BLaER1 (cell line): Measurements from ENCODE around the gene FGD2.

Source experiments
- H3K27ac ChIP-seq: shearing (Covaris generic); formaldehyde crosslinking; 2 replicates; pipeline ENCODE4 v1.8.1; 2022
- H3K27me3 ChIP-seq: shearing (Covaris generic); formaldehyde crosslinking; 2 replicates; pipeline ENCODE4 v1.8.1; 2022
- H3K36me3 ChIP-seq: shearing (Covaris generic); formaldehyde crosslinking; 2 replicates; pipeline ENCODE4 v1.8.1; 2022
- H3K4me1 ChIP-seq: shearing (Covaris generic); formaldehyde crosslinking; 2 replicates; pipeline ENCODE4 v1.8.1; 2022
- H3K4me2 ChIP-seq: shearing (Covaris generic); formaldehyde crosslinking; 2 replicates; pipeline ENCODE4 v1.8.1; 2022
- H3K4me3 ChIP-seq: shearing (Covaris generic); formaldehyde crosslinking; 2 replicates; pipeline ENCODE4 v1.8.1; 2022
- H3K9ac ChIP-seq: shearing (Covaris generic); formaldehyde crosslinking; 2 replicates; pipeline ENCODE4 v1.8.1; 2022
- H3K9me3 ChIP-seq: shearing (Covaris generic); formaldehyde crosslinking; 2 replicates; pipeline ENCODE4 v1.8.1; 2022
- H4K20me1 ChIP-seq: shearing (Covaris generic); formaldehyde crosslinking; 2 replicates; pipeline ENCODE4 v1.8.1; 2022
- Cebpa-rat ChIP-seq: shearing (Covaris generic); IDR thresholded peaks from 2 replicates; pipeline ENCODE4 v1.8.1; 2022

FGD2 gene

GRCh38 chr6:37048851-37049757, 43.6 kb downstream of the FGD2 start:
- no peaks in the 10 kb centered on the region for H3K36me3 ChIP-seq
- H3K4me2 ChIP-seq, result peak overlapping the region; percentile 94
- peak overlapping the region; percentile 88 for H3K27ac ChIP-seq
- no peaks in the 10 kb centered on the region for H3K27me3 ChIP-seq
- H3K4me1 ChIP-seq, result peaks cover 61% of the 10 kb centered on the region
- no peak for TF ChIP-seq Cebpa-rat
- no peaks in the 10 kb centered on the region for H3K9me3 ChIP-seq
- H4K20me1 ChIP-seq, result no peaks in the 10 kb centered on the region
- H3K9ac ChIP-seq, result peak overlapping the region; percentile 74
- H3K4me3 ChIP-seq, result peak overlapping the region; percentile 52; the same call in 1 of the 2 replicates

- Histone ChIP-seq H3K36me3 (no peaks in the 10 kb centered on the region), H3K27ac (peak overlapping the region; percentile 88), H3K9me3 (no peaks in the 10 kb centered on the region), H3K27me3 (no peaks in the 10 kb centered on the region), H3K4me2 (peak overlapping the region; percentile 94), H3K4me1 (peaks cover 61% of the 10 kb centered on the region), H3K4me3 (peak overlapping the region; percentile 52), H4K20me1 (no peaks in the 10 kb centered on the region), H3K9ac (peak overlapping the region; percentile 74)
- no peak for TF ChIP-seq Cebpa-rat
Measured at GRCh38 chr6:37049758-37050044, 44.2 kb downstream of the FGD2 start.

- peak overlapping the region; percentile 74 for H3K9ac ChIP-seq
Measured at GRCh38 chr6:37050045-37050853, 44.8 kb downstream of the FGD2 start.

GRCh38 chr6:37050854-37051137, 45.3 kb downstream of the FGD2 start:
- peak overlapping the region; percentile 52 for H3K4me3 ChIP-seq
- peak overlapping the region; percentile 94 for H3K4me2 ChIP-seq
- no peak for TF ChIP-seq Cebpa-rat
- H3K36me3 ChIP-seq, result no peaks in the 10 kb centered on the region
- H3K9me3 ChIP-seq, result no peaks in the 10 kb centered on the region
- peak overlapping the region; percentile 88 for H3K27ac ChIP-seq
- peak overlapping the region; percentile 74 for H3K9ac ChIP-seq
- H3K27me3 ChIP-seq, result no peaks in the 10 kb centered on the region
- H4K20me1 ChIP-seq, result no peaks in the 10 kb centered on the region
- H3K4me1 ChIP-seq, result peaks cover 61% of the 10 kb centered on the region

More at GRCh38 chr6:37050045-37050853, 44.8 kb downstream of the FGD2 start:
- Histone ChIP-seq H4K20me1 (no peaks in the 10 kb centered on the region), H3K27ac (peak overlapping the region; percentile 88), H3K27me3 (no peaks in the 10 kb centered on the region), H3K36me3 (no peaks in the 10 kb centered on the region), H3K4me1 (peaks cover 61% of the 10 kb centered on the region), H3K9me3 (no peaks in the 10 kb centered on the region), H3K4me3 (peak overlapping the region; percentile 52), H3K4me2 (peak overlapping the region; percentile 94)
- TF ChIP-seq Cebpa-rat, result no peak

GRCh38 chr6:37051138-37052026, 45.9 kb downstream of the FGD2 start:
- no peaks in the 10 kb centered on the region for H4K20me1 ChIP-seq
- peak overlapping the region; percentile 88 for H3K27ac ChIP-seq
- TF ChIP-seq Cebpa-rat, result no peak
- peaks cover 61% of the 10 kb centered on the region for H3K4me1 ChIP-seq
- H3K9ac ChIP-seq, result peak overlapping the region; percentile 74
- peak overlapping the region; percentile 52 for H3K4me3 ChIP-seq
- peak overlapping the region; percentile 94 for H3K4me2 ChIP-seq
- no peaks in the 10 kb centered on the region for H3K9me3 ChIP-seq
- no peaks in the 10 kb centered on the region for H3K36me3 ChIP-seq
- H3K27me3 ChIP-seq, result no peaks in the 10 kb centered on the region

DNA sequence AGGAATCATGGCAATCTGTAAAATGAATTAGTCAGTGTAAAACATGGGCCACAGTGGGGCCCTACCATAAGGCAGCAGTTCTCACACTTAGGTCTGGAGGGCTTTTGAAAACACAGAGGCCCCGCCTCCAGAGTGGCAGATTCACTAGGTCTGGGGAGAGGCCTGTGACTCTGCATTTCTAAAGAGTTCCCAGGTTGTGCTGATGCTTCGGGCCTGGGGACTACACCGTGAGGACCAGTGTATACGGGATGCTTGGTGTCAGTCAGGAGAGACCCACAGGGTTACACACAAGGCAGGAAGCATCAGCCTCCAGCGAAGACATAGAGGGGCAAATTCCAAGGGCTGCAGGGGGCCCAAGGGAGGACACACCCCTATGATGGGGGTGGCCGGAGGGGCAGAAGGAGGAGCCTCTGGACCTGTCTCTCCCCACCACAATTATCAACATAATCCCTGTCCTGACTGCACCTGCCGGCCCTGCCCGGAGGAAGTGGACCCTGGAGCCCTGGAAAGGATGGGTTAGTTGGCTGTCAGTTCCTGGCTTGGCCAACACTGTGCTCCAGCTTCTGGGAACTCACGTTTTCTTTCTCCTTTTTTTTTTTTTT, 46.7 kb downstream of the FGD2 start:
- H3K4me3 ChIP-seq, result no peak overlapping the region
- H3K27ac ChIP-seq, result peak overlapping the region; percentile 64; the same call in 1 of the 2 replicates
- H3K4me2 ChIP-seq, result peak overlapping the region; percentile 94
- H3K4me1 ChIP-seq, result peaks cover 55% of the 10 kb centered on the region
- H4K20me1 ChIP-seq, result no peaks in the 10 kb centered on the region
- H3K36me3 ChIP-seq, result no peaks in the 10 kb centered on the region
- no peak for TF ChIP-seq Cebpa-rat
- H3K9me3 ChIP-seq, result no peaks in the 10 kb centered on the region
- H3K9ac ChIP-seq, result peak overlapping the region; percentile 31; the same call in 1 of the 2 replicates
- no peaks in the 10 kb centered on the region for H3K27me3 ChIP-seq

GRCh38 chr6:37053683-37054082, 48.2 kb downstream of the FGD2 start:
- Histone ChIP-seq H3K27me3 (no peaks in the 10 kb centered on the region), H3K36me3 (no peaks in the 10 kb centered on the region), H3K27ac (no peak overlapping the region), H4K20me1 (no peaks in the 10 kb centered on the region), H3K9ac (no peak overlapping the region), H3K4me3 (no peak overlapping the region), H3K4me2 (no peak overlapping the region), H3K9me3 (no peaks in the 10 kb centered on the region), H3K4me1 (peaks cover 40% of the 10 kb centered on the region)
- no peak for TF ChIP-seq Cebpa-rat

DNA sequence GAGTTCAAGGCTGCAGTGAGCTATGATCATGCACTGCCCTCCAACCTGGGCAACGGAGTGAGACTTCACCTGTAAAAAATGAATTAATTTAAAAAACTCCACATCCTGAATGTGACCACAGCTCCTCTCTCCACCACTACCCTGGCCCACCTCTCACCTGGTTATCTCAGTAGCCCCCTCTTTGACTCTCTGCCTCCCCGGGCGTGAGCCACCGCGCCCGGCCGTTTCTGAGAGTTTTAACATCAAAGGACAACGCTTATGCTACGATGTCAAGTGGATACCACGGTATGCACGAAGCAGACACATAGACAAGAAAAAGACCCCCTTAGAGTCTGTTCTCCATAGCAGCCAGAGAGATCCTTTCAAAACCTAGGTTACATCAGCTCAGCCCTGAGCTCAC, 48.7 kb downstream of the FGD2 start:
- Histone ChIP-seq H3K9ac (no peak overlapping the region), H4K20me1 (no peaks in the 10 kb centered on the region), H3K9me3 (no peaks in the 10 kb centered on the region), H3K4me2 (no peak overlapping the region), H3K27me3 (no peaks in the 10 kb centered on the region), H3K4me1 (peaks cover 35% of the 10 kb centered on the region), H3K36me3 (no peaks in the 10 kb centered on the region), H3K27ac (no peak overlapping the region), H3K4me3 (no peak overlapping the region)
- TF ChIP-seq Cebpa-rat, result no peak

- H3K9ac ChIP-seq, result no peak overlapping the region
- no peak for TF ChIP-seq Cebpa-rat
- H3K9me3 ChIP-seq, result no peaks in the 10 kb centered on the region
- no peaks in the 10 kb centered on the region for H3K36me3 ChIP-seq
- H3K4me3 ChIP-seq, result no peak overlapping the region
- H3K4me2 ChIP-seq, result no peak overlapping the region
- H4K20me1 ChIP-seq, result no peaks in the 10 kb centered on the region
- no peaks in the 10 kb centered on the region for H3K27me3 ChIP-seq
- H3K4me1 ChIP-seq, result peaks cover 31% of the 10 kb centered on the region
- no peak overlapping the region for H3K27ac ChIP-seq
Measured at GRCh38 chr6:37054580-37054979, 49.1 kb downstream of the FGD2 start.
